ENCODE results near the gene GOSR1.
"Not testable (repeated sequence)": the region's sequence is repeated elsewhere in the genome, so short reads cannot be mapped to it uniquely, and the experiment has no call there.

DNA sequence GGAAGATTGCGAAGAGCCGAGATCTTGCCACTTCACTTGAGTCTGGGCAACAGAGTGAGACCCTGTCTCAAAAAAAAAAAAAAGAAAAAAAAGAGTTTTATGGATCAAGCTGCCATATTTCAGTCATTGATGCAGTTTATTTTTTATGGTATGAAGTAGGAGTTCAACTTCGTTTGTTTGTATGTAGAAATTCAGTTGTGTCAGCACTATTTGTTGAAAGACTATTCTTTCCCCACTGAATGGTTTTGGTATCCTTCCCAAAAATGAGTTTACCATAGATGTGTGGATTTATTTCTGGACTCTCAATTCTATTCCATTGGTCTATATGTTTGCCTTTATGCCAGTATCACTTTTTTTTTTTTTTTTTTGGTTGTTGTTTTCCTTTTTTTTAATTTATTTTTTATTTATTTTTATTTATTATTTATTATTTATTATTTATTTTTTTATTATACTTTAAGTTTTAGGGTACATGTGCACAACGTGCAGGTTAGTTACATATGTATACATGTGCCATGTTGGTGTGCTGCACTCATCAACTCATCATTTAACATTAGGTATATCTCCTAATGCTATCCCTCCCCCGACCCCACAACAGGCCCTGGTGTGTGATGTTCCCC lies 18.3 kb upstream of the GOSR1 start:
- TF ChIP-seq POLR2A, POLR2AphosphoS5 (IDR thresholded peaks at IDR 0.05; ENCODE audit: low read depth, low read length): not testable (repeated sequence)
